Measurements from ENCODE around the gene KIF5A.

The KIF5A gene

GRCh38 chr12:57620245-57620935 lies 70.5 kb downstream of the KIF5A start:
- no peak overlapping the region for H3K4me3 ChIP-seq (replicated peaks in 1 of 2; ENCODE audit: low read depth in 2 of 2, low read length in 2 of 2)
- no peak for TF ChIP-seq CTCF (IDR thresholded peaks at IDR 0.05; ENCODE audit: low read depth, low read length)
- no peak for DNase-seq (ENCODE audit: low read depth in 2 of 2)

GRCh38 chr12:57620936-57621496 lies 71.2 kb downstream of the KIF5A start:
- peak in 1 of 2 donors; percentile 9 for DNase-seq (ENCODE audit: low read depth in 2 of 2)
- no peak for TF ChIP-seq CTCF (IDR thresholded peaks at IDR 0.05; ENCODE audit: low read depth, low read length)
- H3K4me3 ChIP-seq (replicated peaks in 1 of 2; ENCODE audit: low read depth in 2 of 2, low read length in 2 of 2) = peak overlapping the region; percentile 37 to 47

- peak; percentile 90 for TF ChIP-seq CTCF (IDR thresholded peaks at IDR 0.05; ENCODE audit: low read depth, low read length)
- DNase-seq (ENCODE audit: low read depth in 2 of 2) = peak; percentile 27 to 38
These were observed 71.9 kb downstream of the KIF5A start for GRCh38 chr12:57621497-57622292.

GRCh38 chr12:57622293-57623245 lies 72.7 kb downstream of the KIF5A start:
- no peak for DNase-seq (ENCODE audit: low read depth in 2 of 2)
- H3K4me3 ChIP-seq (replicated peaks in 1 of 2; ENCODE audit: low read depth in 2 of 2, low read length in 2 of 2) = no peak overlapping the region
- no peak for TF ChIP-seq CTCF (IDR thresholded peaks at IDR 0.05; ENCODE audit: low read depth, low read length)

More at GRCh38 chr12:57621497-57622292, 71.9 kb downstream of the KIF5A start:
- H3K4me3 ChIP-seq (replicated peaks in 1 of 2; ENCODE audit: low read depth in 2 of 2, low read length in 2 of 2) = peak overlapping the region; percentile 37 to 47

GRCh38 chr12:57623385-57623784 lies 73.5 kb downstream of the KIF5A start:
- TF ChIP-seq CTCF (IDR thresholded peaks at IDR 0.05; ENCODE audit: low read depth, low read length) = no peak
- DNase-seq (ENCODE audit: low read depth in 2 of 2) = no peak
- H3K4me3 ChIP-seq (replicated peaks in 1 of 2; ENCODE audit: low read depth in 2 of 2, low read length in 2 of 2) = no peak overlapping the region

- no peak overlapping the region for H3K4me3 ChIP-seq (replicated peaks in 1 of 2; ENCODE audit: low read depth in 2 of 2, low read length in 2 of 2)
- DNase-seq (ENCODE audit: low read depth in 2 of 2) = no peak
- TF ChIP-seq CTCF (IDR thresholded peaks at IDR 0.05; ENCODE audit: low read depth, low read length) = no peak
These were observed 74.1 kb downstream of the KIF5A start for GRCh38 chr12:57623811-57624390.

Measured in cardiac fibroblast (primary cell).